Peyer's patch (tissue), 4 donors: ENCODE measurements around the gene LTN1.

Experiments
- POLR2A ChIP-seq, 2 donors: fragments of 450-650 bp; IDR thresholded peaks; one replicate each; pipeline ENCODE4 v1.5.1; 2017; ENCODE audit warnings: antibody characterized with exemption in 2 of 2, mild to moderate bottlenecking in 2 of 2, moderate library complexity in 2 of 2
- TF ChIP-seq, protein P1 (sequence below), 6 experiments: fragments of 450-650 bp in 4 of 6; fragments of 200-600 bp in 2 of 6; sonication (generic) in 1 of 6; IDR thresholded peaks; one replicate each; pipeline ENCODE4 v1.5.1; 2017 to 2019; ENCODE audit warnings: antibody characterized with exemption in 6 of 6, mild to moderate bottlenecking in 3 of 6, moderate library complexity in 1 of 6

DNA sequence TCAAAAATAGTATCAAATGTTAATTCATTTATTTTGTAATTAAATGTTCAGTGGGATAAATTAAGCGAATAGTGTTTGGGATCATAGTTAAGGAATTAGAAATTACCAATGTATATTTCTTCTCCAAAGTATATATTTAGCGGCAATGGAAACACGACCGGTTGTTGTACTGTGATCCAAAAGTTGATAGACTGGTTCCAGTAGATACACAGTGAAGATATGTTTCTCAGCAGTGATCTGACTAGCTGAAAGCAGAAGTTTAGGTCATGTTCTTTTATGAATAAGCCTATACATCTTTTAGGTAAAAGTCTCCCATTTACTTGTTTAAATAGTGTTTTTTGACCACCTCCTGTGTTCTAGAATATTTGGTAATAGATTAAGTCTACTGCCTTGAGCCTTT is 40.6 kb upstream of the LTN1 start:
- TF ChIP-seq, protein P1, sequence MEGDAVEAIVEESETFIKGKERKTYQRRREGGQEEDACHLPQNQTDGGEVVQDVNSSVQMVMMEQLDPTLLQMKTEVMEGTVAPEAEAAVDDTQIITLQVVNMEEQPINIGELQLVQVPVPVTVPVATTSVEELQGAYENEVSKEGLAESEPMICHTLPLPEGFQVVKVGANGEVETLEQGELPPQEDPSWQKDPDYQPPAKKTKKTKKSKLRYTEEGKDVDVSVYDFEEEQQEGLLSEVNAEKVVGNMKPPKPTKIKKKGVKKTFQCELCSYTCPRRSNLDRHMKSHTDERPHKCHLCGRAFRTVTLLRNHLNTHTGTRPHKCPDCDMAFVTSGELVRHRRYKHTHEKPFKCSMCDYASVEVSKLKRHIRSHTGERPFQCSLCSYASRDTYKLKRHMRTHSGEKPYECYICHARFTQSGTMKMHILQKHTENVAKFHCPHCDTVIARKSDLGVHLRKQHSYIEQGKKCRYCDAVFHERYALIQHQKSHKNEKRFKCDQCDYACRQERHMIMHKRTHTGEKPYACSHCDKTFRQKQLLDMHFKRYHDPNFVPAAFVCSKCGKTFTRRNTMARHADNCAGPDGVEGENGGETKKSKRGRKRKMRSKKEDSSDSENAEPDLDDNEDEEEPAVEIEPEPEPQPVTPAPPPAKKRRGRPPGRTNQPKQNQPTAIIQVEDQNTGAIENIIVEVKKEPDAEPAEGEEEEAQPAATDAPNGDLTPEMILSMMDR (IDR thresholded peaks at IDR 0.05) = no peak
- no peak for TF ChIP-seq POLR2A (IDR thresholded peaks at IDR 0.05)
